Right lobe of liver (tissue), 6 donors: Measurements from ENCODE around the gene CCL13. TPM values are rescaled to one million over a fixed set of nuclear protein-coding genes. Genes with fewer than 3 reads are reported as not detected.

ENCODE experiments used
- ATAC-seq, 4 donors: fragments of 200-7000 bp; cut with Tn5 transposase; one replicate each; pipeline ENCODE4 v1.9.1; 2020; ENCODE audit warnings: mild to moderate bottlenecking in 4 of 4, moderate library complexity in 4 of 4
- DNase-seq, 3 donors: peaks; one replicate each; pipeline ENCODE4 v3.0.0-alpha.2; 2020
- H3K27ac ChIP-seq, 3 donors: fragments of 200-600 bp; one replicate each; pipeline ENCODE4 v1.8.0; 2022
- H3K27me3 ChIP-seq, 2 donors: fragments of 200-600 bp; one replicate each; pipeline ENCODE4 v1.8.0; 2022
- H3K36me3 ChIP-seq, 4 donors: fragments of 200-600 bp; sonication (generic) in 1 of 4; one replicate each; pipeline versions ENCODE4 v1.5.1 to v1.8.0; 2017 to 2022; ENCODE audit warnings: control low read depth in 1 of 4
- H3K4me1 ChIP-seq, 4 donors: fragments of 200-600 bp; sonication (generic) in 1 of 4; one replicate each; pipeline versions ENCODE4 v1.5.1 to v1.8.0; 2017 to 2022; ENCODE audit warnings: control low read depth in 1 of 4
- H3K4me3 ChIP-seq, 3 donors: fragments of 200-600 bp; one replicate each; pipeline ENCODE4 v1.8.0; 2022
- H3K9me3 ChIP-seq, 4 donors: fragments of 200-600 bp; sonication (generic) in 1 of 4; one replicate each; pipeline versions ENCODE4 v1.5.1 to v1.8.0; 2017 to 2022; ENCODE audit warnings: control low read depth in 1 of 4
- POLR2A ChIP-seq: fragments of 450-650 bp; IDR thresholded peaks from one replicate; pipeline ENCODE4 v1.6.1; 2017; ENCODE audit warnings: antibody characterized with exemption, mild to moderate bottlenecking
- WGBS: methylation state at CpG from one replicate; pipeline ENCODE4 v1.1.6; 2018; ENCODE audit warnings: low coverage, low lambda C conversion rate; ENCODE audit not compliant: insufficient coverage; ENCODE audit errors: missing lambda C conversion rate; 5-methylcytosine and 5-hydroxymethylcytosine counted together
- intact Hi-C, 2 donors: fragments of 100-400 bp; cut with DNase I; formaldehyde crosslinking; loops; one replicate each; pipeline versions ENCODE4 v1.11.2 to v1.14.1; 2022
- total RNA-seq, 6 experiments: library from RNA; depleted of rRNA in 2 of 6; stranded (reverse); fragments of >200 nt in 2 of 6; fragmentation: NEBNext Ultra II Directional in 3 of 6; extraction: Animal tissue kit (Norgen Biotek cat#: 25700) in 3 of 6; gene quantifications; one replicate each; pipeline versions ENCODE4 v1.1.0 to v1.2.4, GENCODE V29; 2016 to 2023
- TF ChIP-seq, protein P1 (sequence below), 4 donors: fragments of 200-600 bp in 3 of 4; fragments of 450-650 bp in 1 of 4; IDR thresholded peaks; one replicate each; pipeline versions ENCODE4 v1.5.1 to v1.8.0; 2016 to 2022; ENCODE audit warnings: antibody characterized with exemption in 4 of 4, mild to moderate bottlenecking in 2 of 4
- donor health status: DM: no; HTN: yes; CAD: no.
- donor health status: DM: no; HTN: no; CAD: no.
- donor health status: DM: no; HTN: no; CAD: no.
- donor health status: DM: no; HTN: yes; CAD: no.
- donor health status: DM: no; HTN: yes; CAD: no.

Gene CCL13
- total RNA-seq, 6 experiments from 2014 or later: 0.27 TPM; not detected in 5

DNA sequence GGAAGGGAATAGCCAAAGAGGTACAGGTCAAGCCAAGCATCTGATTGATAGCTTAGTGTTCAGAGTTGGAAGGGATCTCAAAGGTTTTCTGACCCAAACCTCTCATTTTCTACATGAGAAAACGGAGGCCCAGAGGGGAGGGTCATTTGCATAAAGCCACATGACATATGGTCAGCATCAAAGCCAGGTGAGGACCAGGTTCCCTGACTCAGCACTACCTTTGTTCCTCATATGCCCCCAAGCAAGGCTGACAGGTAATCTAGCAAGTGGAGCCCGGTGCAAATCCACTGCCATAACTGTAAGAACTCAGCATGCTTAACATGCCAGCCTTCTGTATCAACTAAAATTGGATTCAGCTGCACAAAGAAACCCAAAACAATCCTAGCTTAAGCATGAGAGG is 35.0 kb downstream of the CCL13 start:
- Histone ChIP-seq H3K4me1 (no peaks in the 10 kb centered on the region), H3K27ac (no peak overlapping the region), H3K4me3 (no peak overlapping the region), H3K36me3 (no peaks in the 10 kb centered on the region), H3K27me3 (no peaks in the 10 kb centered on the region), H3K9me3 (no peaks in the 10 kb centered on the region)
- WGBS: 43% methylated on average over 1 of the region's 2 CpGs
- DNase-seq (no peak), ATAC-seq (no peak)
- intact Hi-C loops: no loop called here
- TF ChIP-seq, protein P1, sequence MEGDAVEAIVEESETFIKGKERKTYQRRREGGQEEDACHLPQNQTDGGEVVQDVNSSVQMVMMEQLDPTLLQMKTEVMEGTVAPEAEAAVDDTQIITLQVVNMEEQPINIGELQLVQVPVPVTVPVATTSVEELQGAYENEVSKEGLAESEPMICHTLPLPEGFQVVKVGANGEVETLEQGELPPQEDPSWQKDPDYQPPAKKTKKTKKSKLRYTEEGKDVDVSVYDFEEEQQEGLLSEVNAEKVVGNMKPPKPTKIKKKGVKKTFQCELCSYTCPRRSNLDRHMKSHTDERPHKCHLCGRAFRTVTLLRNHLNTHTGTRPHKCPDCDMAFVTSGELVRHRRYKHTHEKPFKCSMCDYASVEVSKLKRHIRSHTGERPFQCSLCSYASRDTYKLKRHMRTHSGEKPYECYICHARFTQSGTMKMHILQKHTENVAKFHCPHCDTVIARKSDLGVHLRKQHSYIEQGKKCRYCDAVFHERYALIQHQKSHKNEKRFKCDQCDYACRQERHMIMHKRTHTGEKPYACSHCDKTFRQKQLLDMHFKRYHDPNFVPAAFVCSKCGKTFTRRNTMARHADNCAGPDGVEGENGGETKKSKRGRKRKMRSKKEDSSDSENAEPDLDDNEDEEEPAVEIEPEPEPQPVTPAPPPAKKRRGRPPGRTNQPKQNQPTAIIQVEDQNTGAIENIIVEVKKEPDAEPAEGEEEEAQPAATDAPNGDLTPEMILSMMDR (IDR thresholded peaks at IDR 0.05): no peak

DNA sequence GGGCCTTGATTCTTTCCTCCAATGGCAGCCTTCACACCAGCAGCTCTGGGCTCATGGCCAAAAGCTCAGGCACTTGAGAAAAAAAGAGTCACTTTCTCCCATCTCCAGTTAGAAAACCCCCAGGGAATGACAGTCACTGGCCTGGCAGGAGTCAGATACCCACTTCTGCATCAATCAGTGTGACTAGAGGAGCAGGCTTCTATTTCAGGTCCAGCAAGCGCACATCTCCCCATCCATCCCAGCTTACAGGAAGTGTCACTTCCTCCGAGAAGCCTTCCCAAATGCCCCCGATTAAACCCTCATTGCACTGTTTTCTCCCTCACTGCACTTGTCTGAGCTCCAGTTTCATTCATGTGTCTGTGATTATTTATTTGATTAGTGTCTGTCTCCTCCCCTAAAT is 37.1 kb downstream of the CCL13 start:
- 53% methylated on average over 3 of the region's 3 CpGs for WGBS
- TF ChIP-seq, protein P1 (IDR thresholded peaks at IDR 0.05): no peak
- no peak for TF ChIP-seq POLR2A

DNA sequence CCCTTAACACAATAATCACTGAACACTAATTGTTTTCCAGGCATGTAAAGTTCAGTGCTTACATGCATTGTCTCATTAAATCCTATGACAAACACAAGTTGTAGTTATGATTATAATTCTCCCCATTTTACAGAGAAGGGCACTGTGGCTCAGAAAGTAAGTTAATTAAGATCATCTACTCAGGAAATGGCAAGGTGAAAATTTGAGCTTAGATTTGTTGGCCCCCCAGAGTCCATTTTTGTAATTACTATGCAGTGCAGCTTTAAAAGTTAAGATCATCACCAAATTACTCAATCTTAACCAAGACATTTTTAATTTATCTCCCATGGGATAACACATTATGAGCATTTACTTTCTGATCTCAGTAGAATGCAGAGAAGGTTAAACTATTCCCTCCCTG is 41.0 kb downstream of the CCL13 start:
- intact Hi-C loops: no loop called here
- ATAC-seq (no peak), DNase-seq (no peak)
- no peak overlapping the region for H3K27ac ChIP-seq
- no peaks in the 10 kb centered on the region for H3K9me3 ChIP-seq
- H3K4me3 ChIP-seq: no peak overlapping the region
- no peaks in the 10 kb centered on the region for H3K27me3 ChIP-seq
- H3K36me3 ChIP-seq: no peaks in the 10 kb centered on the region
- TF ChIP-seq, protein P1 (IDR thresholded peaks at IDR 0.05): no peak
- TF ChIP-seq POLR2A: no peak
- no peaks in the 10 kb centered on the region for H3K4me1 ChIP-seq

More for the DNA sequence above, 37.1 kb downstream of the CCL13 start:
- intact Hi-C loops: no loop called here
- H3K27ac ChIP-seq: no peak overlapping the region
- H3K9me3 ChIP-seq: no peaks in the 10 kb centered on the region
- H3K4me1 ChIP-seq: no peaks in the 10 kb centered on the region
- ATAC-seq (peak in 1 of 4 donors; percentile 30), DNase-seq (no peak)
- no peak overlapping the region for H3K4me3 ChIP-seq
- no peaks in the 10 kb centered on the region for H3K36me3 ChIP-seq
- H3K27me3 ChIP-seq: no peaks in the 10 kb centered on the region

DNA sequence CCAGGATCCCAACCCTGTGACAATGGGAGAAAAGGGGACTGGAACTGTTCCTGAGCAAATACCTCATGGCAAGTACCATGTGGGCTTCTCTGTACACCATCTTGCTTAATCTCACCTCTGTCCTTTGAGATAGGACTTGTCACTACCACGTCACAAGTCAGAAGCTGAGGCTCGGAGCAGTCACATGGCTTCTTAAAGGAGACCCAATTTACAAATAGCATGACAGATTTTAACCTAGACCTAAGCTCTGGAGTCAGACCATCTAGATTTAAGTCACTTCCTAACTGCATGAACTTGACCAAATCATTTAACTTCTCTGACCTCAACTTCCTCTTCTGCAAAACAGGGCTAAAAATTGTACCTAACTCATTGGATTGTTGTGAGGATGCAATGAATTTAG is 42.7 kb downstream of the CCL13 start:
- Histone ChIP-seq H3K27me3 (no peaks in the 10 kb centered on the region), H3K4me1 (no peaks in the 10 kb centered on the region), H3K4me3 (no peak overlapping the region), H3K9me3 (no peaks in the 10 kb centered on the region), H3K36me3 (no peaks in the 10 kb centered on the region), H3K27ac (no peak overlapping the region)
- ATAC-seq: peak in 3 of 4 donors; percentile 16 to 49 (median 39)
- TF ChIP-seq, protein P1 (IDR thresholded peaks at IDR 0.05): no peak
- TF ChIP-seq POLR2A: no peak
- no peak for DNase-seq
- WGBS: 29% methylated on average over 1 of the region's 2 CpGs
- intact Hi-C loops: no loop called here

DNA sequence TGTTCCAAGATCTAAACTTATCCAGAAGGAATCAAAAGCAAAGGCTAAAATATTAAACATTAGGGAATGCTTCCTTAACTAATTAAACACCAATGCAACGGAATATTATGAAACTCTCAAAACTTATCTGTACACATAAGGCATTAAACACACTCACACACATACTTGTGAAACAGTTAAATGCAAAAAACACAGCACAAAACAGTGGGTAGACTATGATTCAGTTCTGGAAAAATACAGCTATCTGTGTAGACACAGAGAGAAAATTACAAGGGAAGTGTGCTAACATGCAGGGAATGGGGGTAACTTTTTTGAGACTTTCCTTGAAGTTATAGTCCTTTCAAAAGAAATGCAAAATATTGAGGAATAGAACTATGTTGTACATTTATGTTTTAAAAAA is 43.4 kb downstream of the CCL13 start:
- 24% methylated on average over 1 of the region's 1 CpG for WGBS
- no peaks in the 10 kb centered on the region for H3K9me3 ChIP-seq
- no peak overlapping the region for H3K27ac ChIP-seq
- no peaks in the 10 kb centered on the region for H3K4me1 ChIP-seq
- DNase-seq (no peak), ATAC-seq (no peak)
- no peak overlapping the region for H3K4me3 ChIP-seq
- TF ChIP-seq, protein P1 (IDR thresholded peaks at IDR 0.05): no peak
- TF ChIP-seq POLR2A: no peak
- no peaks in the 10 kb centered on the region for H3K27me3 ChIP-seq
- intact Hi-C loops: no loop called here
- H3K36me3 ChIP-seq: no peaks in the 10 kb centered on the region
